Measurements from ENCODE around the gene UBN1. TPM values are rescaled to one million over a fixed set of nuclear protein-coding genes. Genes with fewer than 3 reads are reported as not detected.
A peak's percentile ranks its signal among the peaks of the same experiment; 100 is the strongest.

The UBN1 gene
- total and polyA plus RNA-seq, 2 of the 13 experiments (the other 11 are each of a cell fraction or from before 2014, with no cell fraction given), result 10.6 to 23.5 TPM

- peak in 1 of 2 experiments; percentile 65; a peak in 3 of 4 replicates for TF ChIP-seq POLR2A (IDR thresholded peaks at IDR 0.05; ENCODE audit: insufficient read depth in 1 of 2, low read depth in 2 of 2, low read length in 2 of 2)
- no peak for TF ChIP-seq ZNF20 (CRISPR knock-in tag; IDR thresholded peaks at IDR 0.05)
- TF ChIP-seq HIVEP1 (CRISPR knock-in tag; IDR thresholded peaks at IDR 0.05), result no peak
- peak; percentile 43; the same call in 1 of the 2 replicates for TF ChIP-seq GABPB1 (CRISPR knock-in tag; IDR thresholded peaks at IDR 0.05)
- 0 out of 2 replicates have a peak, but pooled peaks have one; percentile 54 for TF ChIP-seq THAP8 (CRISPR knock-in tag; IDR thresholded peaks at IDR 0.05; ENCODE audit: borderline replicate concordance)
Observed at GRCh38 chr16:4801962-4802658, 45.2 kb upstream of the UBN1 start, which contains the start of gene ROGDI (continued).

GRCh38 chr16:4802659-4803287 is 44.5 kb upstream of the UBN1 start:
- peak; percentile 87 for DNase-seq (ENCODE audit: low spot score)
- in situ Hi-C loops (cut with HindIII; ENCODE audit: extremely low pct_ligation_motif_present, low pct_unique_long_range_greater_than_20kb) (no loop called here), intact Hi-C loops (cut with micrococcal nuclease; ENCODE audit: unreplicated experiment) (loop anchor here (2.0 to 5.0 kb wide), 2 partner anchors 36 to 70 kb away; partner anchors contain the start of genes ANKS3, DNAAF8 and ZNF500)
- peaks cover 24% of the 10 kb centered on the region for H3K4me1 ChIP-seq (ENCODE audit: insufficient read depth, low read length)
- BruUV-seq (replicated peaks), result no TSS peak
- WGBS (ENCODE audit: low lambda C conversion rate), result 2% methylated on average over 8 of the region's 59 CpGs
- CTCF ChIA-PET (ENCODE audit: low intra/inter-chr PET ratio, low total read pairs), result no interaction called here
- H3K4me3 ChIP-seq (replicated peaks in 1 of 3; ENCODE audit: insufficient read depth in 1 of 3, low read depth in 2 of 3, low read length in 3 of 3), result peak overlapping the region; percentile 88 to 90 (median 90)
- H3K4me2 ChIP-seq (ENCODE audit: low read depth, low read length), result peak overlapping the region; percentile 93
- peak overlapping the region; percentile 65; the same call in 1 of the 2 replicates for H3K9ac ChIP-seq (ENCODE audit: insufficient read depth, low read depth, low read length)
- POLR2A ChIA-PET, result interaction anchor here (0.5 to 3.7 kb wide), 11 partner anchors 8 to 234 kb away, joined by 3 to 17 read pairs (median 5); partner anchors contain the start of genes ANKS3, DNAAF8, SEC14L5 and SEPTIN12
- H4K20me1 ChIP-seq (ENCODE audit: insufficient read depth, low read length), result no peaks in the 10 kb centered on the region
- no peaks in the 10 kb centered on the region for H3K9me3 ChIP-seq (ENCODE audit: low read length)
- ATAC-seq, result peak; percentile 92
- H3K36me3 ChIP-seq (replicated peaks in 1 of 2; ENCODE audit: control insufficient read depth in 1 of 2, insufficient read depth in 2 of 2, low read length in 2 of 2), result peaks cover 0 to 29% of the 10 kb centered on the region in 2 experiments; a peak in 3 of 5 replicates
- peak overlapping the region; percentile 83 for H3K27ac ChIP-seq (ENCODE audit: extremely low read length, insufficient read depth, low read length)
- H3K79me2 ChIP-seq (ENCODE audit: insufficient read depth, low read length), result no peaks in the 10 kb centered on the region
- peak; percentile 70 for FAIRE-seq
- H2AFZ ChIP-seq (ENCODE audit: low read length), result no peak overlapping the region
- H3K27me3 ChIP-seq (ENCODE audit: control insufficient read depth in 1 of 2, insufficient read depth in 2 of 2, low read length in 2 of 2), result no peaks in the 10 kb centered on the region
- TF ChIP-seq AGO2 (optimal IDR thresholded peaks at IDR 0.05; ENCODE audit: low read depth, low read length) (peak; percentile 94), TFDP1 (CRISPR knock-in tag; IDR thresholded peaks at IDR 0.05; ENCODE audit: borderline replicate concordance) (peak; percentile 22; the same call in 1 of the 2 replicates), HCFC1 (IDR thresholded peaks at IDR 0.05; ENCODE audit: low read depth, low read length) (no peak), YY1 (IDR thresholded peaks at IDR 0.05; ENCODE audit: insufficient read depth, insufficient replicate concordance, low read depth, low read length) (peak; percentile 8), ATAD3A (CRISPR knock-in tag; IDR thresholded peaks at IDR 0.05) (no peak), ZNF772 (CRISPR knock-in tag; IDR thresholded peaks at IDR 0.05) (peak; percentile 15; the same call in 1 of the 2 replicates)
- TF ChIP-seq, protein P1, sequence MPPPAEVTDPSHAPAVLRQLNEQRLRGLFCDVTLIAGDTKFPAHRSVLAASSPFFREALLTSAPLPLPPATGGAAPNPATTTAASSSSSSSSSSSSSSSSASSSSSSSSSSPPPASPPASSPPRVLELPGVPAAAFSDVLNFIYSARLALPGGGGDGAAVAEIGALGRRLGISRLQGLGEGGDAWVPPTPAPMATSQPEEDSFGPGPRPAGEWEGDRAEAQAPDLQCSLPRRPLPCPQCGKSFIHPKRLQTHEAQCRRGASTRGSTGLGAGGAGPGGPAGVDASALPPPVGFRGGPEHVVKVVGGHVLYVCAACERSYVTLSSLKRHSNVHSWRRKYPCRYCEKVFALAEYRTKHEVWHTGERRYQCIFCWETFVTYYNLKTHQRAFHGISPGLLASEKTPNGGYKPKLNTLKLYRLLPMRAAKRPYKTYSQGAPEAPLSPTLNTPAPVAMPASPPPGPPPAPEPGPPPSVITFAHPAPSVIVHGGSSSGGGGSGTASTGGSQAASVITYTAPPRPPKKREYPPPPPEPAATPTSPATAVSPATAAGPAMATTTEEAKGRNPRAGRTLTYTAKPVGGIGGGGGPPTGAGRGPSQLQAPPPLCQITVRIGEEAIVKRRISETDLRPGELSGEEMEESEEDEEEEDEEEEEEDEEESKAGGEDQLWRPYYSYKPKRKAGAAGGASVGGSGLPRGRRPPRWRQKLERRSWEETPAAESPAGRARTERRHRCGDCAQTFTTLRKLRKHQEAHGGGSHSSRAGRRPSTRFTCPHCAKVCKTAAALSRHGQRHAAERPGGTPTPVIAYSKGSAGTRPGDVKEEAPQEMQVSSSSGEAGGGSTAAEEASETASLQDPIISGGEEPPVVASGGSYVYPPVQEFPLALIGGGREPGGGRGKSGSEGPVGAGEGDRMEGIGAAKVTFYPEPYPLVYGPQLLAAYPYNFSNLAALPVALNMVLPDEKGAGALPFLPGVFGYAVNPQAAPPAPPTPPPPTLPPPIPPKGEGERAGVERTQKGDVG (CRISPR knock-in tag; IDR thresholded peaks at IDR 0.05; ENCODE audit: borderline replicate concordance), result no peak

All from HepG2 (cell line).